GM21825 (cell line): Measurements from ENCODE around the gene RDH16.
"Not testable (repeated sequence)": the region's sequence is repeated elsewhere in the genome, so short reads cannot be mapped to it uniquely, and the experiment has no call there.

Experiments
- ATAC-seq: cut with Tn5 transposase; IDR thresholded peaks from one replicate; pipeline ENCODE4 v1.9.1; 2021; ENCODE audit warnings: mild to moderate bottlenecking, moderate library complexity; ENCODE audit not compliant: unreplicated experiment

RDH16 gene

DNA sequence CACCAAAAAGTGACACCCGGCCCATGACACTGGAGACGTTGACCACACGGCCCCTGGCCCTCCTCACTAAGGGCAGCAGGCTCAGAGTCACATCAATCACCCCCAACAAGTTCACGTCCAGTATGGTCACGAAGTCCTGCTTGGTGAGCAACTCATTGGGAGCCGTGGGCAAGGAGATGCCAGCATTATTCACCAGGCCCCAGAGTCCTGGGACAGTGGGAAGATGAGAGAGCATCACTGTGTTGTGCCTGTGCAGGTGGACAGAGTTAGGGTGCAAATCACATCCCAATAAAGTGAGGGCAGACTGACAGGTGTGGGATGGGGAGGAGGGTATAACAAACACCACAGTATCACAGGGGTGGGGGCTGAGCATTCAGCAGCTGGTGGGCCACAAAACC is 2.5 kb downstream of the RDH16 start:
- no peak for ATAC-seq

DNA sequence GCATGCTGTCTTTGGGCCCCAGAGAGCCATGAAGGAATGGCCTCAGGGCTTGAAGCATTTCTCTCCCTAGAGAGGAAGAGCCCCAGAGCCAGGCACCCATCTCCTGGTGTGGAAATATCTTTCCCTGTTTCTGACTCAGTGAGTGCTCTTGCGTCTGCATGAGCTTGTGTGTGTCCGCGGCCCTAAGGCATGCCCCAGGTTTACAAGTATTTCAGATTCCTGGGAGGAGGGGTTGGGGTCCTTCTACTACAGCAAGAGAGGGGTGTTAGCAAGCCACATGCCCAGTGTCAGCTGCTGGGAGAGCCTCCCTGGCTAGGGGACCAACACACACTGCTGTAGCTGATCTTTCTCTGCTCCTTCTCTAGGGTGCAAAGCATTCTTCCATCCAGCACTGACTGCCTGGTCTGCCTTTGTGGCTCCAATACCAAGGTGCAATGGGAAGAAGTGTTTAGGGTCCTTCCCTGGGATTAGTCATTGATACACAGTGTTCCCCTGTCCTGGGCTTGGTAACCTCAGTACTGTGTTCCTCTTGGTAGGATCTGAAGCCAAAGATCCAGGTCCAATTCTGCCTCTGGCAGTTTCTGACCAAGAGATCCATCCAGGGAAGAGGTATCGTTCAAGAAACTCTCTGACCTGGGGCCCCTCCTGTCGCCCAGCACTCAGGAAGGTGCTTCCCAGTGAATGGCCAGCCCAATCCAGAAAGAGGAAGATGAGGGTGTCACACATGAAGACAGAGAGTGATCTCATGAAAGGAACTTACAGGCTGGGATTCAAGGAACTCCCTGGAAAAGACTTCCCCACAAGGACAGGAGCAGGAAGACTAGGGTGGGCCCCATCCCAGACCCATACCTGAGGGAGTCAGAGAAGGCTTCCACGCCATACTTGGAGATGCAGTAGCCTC is 3.1 kb downstream of the RDH16 start:
- no peak for ATAC-seq

DNA sequence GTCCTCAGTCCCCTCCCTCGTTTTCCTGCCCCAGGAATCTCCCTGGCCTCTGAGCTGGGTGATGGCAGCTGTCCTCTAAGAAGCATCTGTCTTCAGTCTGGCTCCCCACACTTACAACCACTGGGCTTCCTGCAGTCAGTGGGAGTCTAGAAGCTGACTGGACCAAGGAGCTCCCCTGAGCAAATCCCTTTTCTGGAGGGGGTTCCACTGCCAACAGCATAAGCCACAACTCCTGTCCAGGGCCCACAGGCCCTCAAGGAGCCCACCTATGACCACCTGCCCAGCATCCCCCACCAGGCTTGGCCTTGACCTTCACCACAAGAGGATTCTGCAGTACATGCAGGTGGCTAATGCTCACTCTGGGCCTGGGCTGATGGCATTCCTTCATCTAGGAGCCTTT is 4.1 kb downstream of the RDH16 start:
- no peak for ATAC-seq

DNA sequence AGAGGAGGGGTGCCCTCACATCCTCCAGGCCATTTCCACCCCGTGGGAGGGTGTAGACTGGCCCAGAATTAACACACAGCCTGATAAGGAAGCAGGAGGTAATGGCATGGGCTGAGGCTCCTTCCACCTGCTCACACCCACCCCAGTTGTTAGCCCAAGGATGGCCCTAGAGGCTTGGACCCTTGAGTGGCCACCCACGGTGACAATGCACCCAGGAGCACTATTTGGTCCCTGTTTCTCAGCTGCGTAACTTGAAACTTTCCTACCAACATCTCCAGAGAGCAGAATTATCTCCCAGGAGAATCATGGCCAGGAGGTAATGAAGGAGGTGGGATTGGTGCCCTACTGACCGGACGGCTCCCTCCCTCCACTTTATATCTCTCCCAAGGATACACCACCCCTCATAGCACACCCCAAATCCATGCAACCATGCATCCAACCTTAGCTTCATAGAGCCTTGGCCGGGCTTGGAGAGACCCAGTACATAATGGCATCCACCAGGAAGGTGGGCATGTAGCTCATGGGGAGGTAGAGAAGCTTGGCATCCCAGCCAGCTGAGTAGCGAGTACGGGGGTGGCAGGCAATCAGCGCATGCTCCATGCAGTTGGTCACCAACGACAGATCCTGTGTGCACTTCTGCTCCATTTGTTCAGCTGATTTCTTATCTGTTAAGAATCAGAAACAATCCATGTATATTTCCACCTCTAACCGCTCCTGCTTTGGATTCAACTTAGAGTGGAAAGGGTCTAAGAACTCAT is 5.6 kb downstream of the RDH16 start:
- no peak for ATAC-seq

DNA sequence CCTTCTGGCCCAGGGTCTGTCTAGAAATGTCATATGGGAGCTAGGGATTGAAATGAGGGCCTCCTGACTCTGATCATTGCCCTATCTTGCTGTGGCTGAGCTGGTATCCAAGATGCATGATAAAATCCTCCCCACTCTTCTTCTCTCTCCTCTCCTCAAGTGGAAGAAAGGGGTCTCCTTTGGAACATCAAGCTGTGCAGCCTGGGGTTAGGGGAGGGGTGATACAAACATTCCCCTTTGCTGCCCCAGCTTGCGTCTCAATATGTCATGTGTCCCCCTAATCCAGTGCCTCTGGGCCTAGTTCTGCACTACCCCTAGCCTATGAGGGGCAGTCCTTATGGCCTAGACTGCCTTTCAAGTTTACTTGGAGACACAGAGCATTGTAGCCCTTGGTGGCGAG is 8.5 kb downstream of the RDH16 start:
- ATAC-seq = no peak

DNA sequence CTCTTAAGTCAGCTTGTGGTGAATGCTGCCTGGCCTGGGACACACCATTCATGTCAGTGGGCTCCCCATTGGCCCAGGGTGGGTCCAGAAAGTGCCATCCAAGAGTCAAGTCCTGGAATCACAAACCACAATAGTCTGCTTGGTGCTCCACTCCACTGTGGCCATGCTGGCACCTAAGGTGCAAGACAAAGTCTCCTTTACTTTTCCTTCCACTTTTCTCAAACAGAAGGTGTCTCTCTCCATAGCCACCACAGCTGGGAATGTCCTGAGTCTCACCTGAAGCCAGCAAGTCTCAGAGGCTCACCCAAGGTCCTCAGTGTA is 9.0 kb downstream of the RDH16 start:
- ATAC-seq = no peak

DNA sequence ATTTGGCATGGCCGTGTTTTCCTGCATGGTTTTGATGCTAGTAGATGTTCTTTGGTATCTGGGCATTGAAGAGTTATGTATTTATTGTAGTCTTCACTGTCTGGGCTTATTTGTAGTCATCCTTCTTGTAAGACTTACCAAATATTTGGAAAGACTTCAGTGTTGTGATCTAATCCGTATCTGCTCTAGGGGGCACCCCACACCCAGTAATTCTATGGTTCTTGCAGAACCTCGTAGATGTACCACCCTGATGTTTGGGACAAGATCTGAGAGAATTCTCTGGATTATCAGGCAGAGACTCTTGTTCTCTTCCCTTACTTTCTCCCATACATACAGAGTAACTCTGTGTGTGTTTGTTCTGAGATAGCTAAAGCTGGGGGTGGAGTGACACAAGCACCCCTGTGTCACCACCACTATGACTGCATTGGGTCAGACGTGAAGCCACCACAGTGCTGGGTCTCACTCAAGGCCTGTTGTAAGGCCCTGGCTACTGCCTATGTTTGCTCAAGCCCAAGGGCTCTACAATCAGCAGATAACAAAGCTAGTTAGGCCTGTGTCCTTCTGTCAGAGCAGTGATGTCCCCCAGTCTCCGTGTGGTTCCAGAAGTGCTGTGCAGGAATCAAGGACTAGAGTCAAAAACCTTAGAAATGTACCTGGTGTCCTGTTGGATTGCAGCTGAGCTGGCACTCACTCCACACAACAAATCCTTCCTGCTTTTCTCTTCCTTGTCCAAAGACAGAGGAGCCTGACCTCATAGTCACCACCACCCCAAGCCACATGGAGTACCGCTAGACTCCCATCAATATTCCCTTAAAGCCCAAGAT is 9.6 kb downstream of the RDH16 start:
- no peak for ATAC-seq

DNA sequence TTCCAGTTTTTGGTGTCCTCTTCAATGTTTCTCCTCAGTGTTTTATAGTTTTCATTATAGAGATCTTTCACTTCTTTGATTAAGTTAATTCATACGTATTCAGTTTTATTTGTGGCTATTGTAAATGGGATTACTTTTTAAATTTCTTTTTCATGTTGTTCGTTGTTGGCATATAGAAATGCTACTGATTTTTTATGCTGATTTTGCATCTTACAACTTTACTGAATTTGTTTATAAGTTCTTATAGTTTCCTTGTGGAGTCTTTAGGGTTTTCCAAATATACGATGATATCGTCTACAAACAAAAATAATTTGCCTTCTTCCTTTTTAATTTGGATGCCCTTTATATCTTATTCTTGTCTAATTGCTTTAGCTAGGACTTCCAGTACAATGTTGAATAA is 13.5 kb downstream of the RDH16 start:
- ATAC-seq = no peak

DNA sequence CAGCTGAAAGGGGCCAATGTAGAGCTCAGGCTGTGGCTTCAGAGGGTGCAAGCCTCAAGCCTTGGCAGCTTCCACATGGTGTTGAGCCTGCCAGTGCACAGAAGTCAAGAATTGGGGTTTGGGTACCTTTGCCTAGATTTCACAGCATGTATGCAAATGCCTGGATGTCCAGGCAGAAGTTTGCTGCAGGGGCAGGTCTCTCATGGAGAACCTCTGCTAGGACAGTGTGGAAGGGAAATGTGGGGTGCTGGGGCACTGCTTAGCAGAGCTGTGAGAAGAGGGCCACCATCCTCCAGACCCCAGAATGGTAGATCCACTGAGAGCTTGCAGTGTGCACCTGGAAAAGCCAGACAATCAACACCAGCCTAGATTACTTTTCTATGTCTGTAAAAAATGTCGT is 14.0 kb downstream of the RDH16 start:
- not testable (repeated sequence) for ATAC-seq

DNA sequence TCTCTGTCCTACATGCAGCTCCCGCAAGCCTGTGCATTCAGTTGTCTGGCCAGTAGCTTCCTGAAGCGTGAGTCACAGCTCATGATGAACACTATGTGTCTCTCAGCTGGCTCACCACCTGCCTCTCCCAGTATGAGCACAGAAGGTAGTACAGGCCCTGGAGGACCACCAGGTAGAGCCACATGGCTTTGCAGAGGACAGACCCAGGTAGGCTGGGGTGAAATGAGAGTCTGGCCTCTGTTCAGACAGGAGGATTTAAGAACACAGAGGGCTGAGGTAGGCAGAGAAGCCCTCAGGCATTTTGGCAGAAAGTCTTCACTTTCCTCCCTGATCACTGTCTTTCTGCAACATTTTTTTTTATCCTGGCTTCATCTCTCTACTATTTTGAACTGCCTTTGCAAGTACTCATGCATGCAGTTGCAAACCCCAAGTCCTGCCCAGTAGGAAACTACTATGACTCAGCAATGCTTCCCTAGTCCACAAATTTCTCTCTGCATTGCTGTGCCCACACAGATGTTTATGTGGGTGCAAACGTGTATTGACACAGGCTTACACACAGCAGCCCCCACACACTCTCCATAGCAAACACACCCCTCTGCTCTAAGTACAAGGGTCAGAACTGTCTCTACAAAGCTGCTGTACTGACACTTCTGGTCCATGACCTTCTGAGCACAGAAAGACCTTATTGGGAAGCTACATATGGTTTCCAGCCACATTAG is 15.9 kb downstream of the RDH16 start:
- ATAC-seq = peak; percentile 74

DNA sequence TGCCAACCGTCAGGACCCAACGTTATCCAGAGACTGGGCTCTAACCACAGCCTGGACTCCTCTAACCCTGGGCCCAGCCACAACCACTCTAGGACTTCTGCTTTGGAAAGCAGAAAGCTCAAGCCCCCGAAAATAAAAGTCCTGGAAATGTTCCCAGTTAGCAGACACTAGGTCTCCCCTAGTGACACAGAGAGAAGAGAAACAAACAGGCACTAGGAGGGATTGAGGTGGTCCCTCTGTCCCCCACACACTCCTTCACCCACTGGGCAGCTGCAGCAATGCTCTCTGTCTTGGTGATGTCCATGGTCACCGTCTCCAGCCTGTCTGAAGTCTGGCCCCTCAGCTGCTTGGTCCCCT is 16.5 kb downstream of the RDH16 start:
- ATAC-seq = not testable (repeated sequence)

DNA sequence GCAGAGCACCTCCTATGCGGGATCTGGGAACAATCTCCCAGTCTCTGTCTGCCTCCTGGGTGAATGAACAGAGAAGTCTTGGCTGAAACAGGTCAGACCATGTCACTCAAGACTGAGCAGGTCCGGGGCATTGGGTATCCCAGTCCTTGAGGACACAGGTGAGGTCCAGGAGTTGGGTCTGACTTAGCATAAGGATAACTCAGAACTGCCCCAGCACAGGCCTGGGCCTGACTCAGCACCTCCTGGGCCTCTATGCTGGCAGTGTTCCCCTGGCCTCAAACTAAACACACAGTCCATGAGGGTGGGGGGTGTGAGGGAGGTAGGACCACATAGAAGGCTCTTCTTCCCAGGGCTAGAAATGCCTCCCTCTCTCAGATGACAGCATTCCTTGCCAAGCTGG is 21.7 kb downstream of the RDH16 start:
- no peak for ATAC-seq

DNA sequence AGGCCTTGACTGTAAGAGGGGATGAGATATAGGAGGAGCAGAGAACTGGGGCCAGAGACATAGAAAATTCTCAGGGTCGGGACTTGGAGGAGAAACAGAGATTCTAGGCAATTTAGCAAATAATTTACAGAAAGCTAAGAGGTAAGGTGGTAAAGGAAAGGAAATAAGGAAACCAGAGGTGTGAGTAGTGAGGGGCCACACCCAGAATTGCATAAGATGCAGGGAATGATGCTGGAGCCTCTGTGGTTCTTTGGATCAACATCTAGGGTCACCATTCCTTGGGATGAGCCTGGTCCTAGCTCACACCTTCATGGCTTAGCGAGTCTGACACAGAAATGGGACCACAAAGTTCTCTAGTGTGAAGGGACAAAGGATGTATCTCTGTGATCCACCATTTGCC is 22.3 kb downstream of the RDH16 start:
- ATAC-seq = no peak

DNA sequence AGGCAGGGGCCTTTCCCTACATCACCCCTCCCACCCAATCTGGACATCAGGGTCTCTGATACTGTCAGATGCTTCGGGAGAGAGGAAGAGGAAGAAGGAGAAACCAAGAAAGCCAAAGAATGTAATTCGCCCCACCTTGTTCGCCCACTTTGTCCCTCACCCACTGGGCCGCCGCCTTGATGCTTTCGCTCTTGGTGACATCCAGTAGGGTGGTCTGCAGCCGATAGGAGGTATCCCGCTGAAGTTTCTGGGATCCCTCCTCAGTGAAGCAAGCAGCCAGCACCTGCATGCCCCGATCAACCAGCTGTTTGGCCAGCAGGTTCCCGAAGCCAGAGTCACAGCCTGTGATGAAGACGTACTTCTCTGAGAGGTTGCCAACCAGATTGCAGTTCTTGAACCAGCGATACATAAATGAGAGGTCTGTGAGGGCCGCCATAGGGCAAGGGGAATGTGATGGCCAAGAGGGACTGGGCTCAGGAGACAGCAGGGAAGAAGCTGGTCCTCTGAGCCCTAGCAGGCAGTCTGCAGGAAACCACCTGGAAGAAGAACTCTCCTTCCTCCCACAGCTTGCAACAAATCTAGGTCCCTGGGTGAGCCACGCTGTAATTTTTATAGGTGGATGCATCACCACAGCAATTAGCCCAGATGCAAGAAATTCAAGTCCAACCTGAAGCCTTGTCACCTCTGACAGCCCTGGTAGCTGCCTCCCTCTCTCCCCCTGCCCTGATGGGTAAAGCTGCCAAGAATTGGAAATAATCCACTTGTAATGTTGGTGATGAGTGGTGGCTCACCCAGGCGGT is 23.4 kb downstream of the RDH16 start, which contains the start of gene SDR9C7:
Gene SDR9C7 (minus strand): TSS at position 583 of the 800 bp plus-strand sequence. CDS start 147 bp downstream, at position 436.
- no peak for ATAC-seq

DNA sequence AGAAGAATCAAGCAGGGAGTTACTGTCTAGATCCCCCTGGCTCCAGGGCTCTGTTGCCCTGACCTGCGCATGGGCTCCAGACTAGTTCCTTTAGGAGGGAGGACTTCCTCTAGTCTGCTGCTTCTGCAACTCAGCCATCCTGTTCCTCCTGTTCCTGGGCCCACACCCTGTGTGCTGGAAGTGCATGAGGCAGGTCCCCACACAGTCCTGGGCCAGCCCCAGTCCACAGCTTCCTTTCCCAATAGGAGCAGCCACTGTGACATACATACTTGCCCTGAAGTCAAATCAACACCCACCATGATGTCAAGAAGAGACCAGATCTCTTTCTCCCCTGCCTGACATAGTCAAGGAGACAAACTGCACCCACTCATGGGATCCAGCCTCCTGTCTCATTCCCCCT is 24.5 kb downstream of the RDH16 start:
- ATAC-seq = no peak

DNA sequence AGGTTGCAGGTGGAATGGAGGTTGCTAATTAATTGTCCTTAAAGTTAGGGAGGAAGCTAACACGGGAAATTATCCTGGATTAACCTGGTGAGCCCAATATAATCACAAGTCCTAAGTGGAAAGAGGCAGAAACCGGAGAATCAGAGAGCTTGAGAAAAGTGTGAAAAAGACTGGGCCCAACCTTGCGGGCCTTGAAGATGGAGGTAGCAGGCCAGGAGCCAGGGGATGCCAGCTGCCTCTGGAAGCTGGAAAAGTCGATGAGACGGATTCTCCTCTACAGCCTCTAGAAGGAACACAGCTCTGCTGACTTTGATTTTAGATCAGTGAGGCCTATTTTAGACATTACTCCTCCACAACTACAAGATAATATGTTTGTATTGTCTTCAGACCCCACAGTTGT is 25.3 kb downstream of the RDH16 start:
- no peak for ATAC-seq

DNA sequence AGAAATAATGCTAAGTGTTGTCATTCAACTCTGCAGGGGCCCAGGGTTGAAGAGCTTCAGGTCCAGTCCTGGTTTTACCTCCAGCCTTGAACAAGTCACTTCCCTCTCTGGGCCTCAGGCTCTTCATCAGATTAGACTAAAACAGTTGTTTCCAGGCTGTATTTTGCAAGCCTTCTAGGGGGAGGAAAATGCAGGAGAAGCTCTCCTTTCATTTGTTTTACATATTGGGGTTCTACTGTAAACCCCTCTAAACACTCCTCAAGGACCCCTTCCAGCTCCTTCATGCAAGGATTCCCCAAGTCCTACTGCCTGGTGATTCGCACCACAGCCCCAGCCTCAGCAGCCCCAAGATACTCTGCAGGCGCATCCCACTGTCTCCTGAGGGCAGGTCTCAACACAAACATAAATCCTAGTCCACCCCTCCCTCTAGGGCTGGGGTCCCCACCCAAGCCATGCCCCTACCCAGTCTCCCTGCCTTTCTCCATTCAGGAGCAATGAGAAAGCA is 25.9 kb downstream of the RDH16 start:
- ATAC-seq = no peak

DNA sequence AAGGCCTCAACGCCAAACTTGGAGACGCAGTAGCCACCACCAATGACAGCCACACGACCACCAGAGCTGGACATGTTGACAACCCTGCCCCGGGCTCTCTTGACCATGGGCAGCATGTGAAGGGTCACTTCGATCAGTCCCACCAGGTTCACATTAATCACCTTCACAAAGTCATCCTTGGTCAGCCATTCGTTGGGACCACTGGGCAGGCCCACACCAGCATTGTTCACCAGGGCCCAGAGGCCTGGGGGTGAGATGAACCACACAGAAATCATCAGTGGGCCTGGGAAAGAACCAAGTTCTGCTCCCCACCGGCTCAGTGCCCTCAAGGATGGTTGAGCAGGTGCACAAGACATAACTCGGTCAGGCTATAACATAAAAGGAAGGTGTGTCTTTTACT is 27.2 kb downstream of the RDH16 start:
- no peak for ATAC-seq

DNA sequence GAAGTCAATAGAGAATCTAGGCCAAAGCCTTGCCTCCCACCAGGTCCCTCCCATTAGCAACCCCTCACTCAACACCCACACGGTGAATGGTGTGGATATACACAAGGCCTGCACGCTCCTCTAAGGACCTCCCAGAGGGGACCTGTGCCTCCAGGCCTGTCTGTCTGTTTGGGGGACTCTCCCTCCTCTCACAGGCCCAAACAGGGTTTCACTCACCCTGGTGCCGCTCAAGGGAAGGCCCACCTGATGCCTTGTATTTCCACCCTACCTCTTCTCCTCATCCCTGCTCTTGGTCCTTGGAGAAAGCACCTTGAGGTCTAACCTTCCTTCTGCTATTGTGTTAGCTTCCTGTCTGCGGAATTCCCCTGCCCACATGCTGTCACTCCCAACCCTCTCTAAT is 27.6 kb downstream of the RDH16 start:
- no peak for ATAC-seq

DNA sequence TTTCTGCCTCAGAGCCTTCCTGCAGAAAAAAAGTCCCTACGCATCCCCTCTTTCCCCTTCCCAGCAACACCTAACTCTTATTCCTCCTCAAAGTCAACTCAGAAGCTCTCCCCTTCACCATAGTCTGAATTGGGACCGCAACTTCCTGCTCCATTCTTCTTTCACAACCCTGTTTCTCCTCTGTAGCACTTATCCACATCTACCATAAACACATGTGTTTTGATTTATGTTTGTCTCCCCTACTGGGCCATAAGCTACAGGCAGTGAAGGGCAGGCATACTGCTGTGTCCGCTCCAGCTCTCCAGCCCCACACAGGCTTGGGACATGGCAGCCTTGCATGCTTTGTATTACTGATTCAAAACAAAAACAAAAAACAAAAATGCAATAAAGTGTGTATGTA is 29.1 kb downstream of the RDH16 start:
- ATAC-seq = no peak
